HepG2 (cell line): Measurements from ENCODE around the gene SLC2A10. TPM values are rescaled to one million over a fixed set of nuclear protein-coding genes. Genes with fewer than 3 reads are reported as not detected.

Experiments
- CENPT ChIP-seq: sonication (generic); formaldehyde crosslinking; IDR thresholded peaks from 2 replicates; pipeline ENCODE4 v1.8.0; 2022; ENCODE audit warnings: low read depth, mild to moderate bottlenecking, moderate library complexity, missing genetic modification reagents
- CTCF ChIP-seq: sonication (generic); formaldehyde crosslinking; IDR thresholded peaks from 2 replicates; pipeline ENCODE4 v1.5.0; 2020; ENCODE audit warnings: mild to moderate bottlenecking, missing genetic modification reagents, moderate library complexity
- KDM5A ChIP-seq: fragments of 200-600 bp; sonication (generic); IDR thresholded peaks from 2 replicates; pipeline ENCODE4 v1.7.0; 2018; ENCODE audit warnings: antibody characterized with exemption, mild to moderate bottlenecking, low read length, borderline replicate concordance
- NCOA2 ChIP-seq: sonication (generic); formaldehyde crosslinking; IDR thresholded peaks from 2 replicates; pipeline ENCODE4 v1.8.0; 2022; ENCODE audit warnings: inconsistent platforms
- NFKB2 ChIP-seq: sonication (generic); formaldehyde crosslinking; IDR thresholded peaks from 2 replicates; pipeline ENCODE4 v1.4.0; 2020; ENCODE audit warnings: missing genetic modification reagents, borderline replicate concordance
- NFYB ChIP-seq: sonication (generic); formaldehyde crosslinking; IDR thresholded peaks from 2 replicates; pipeline ENCODE4 v1.4.0; 2020; ENCODE audit warnings: missing genetic modification reagents
- NR2F6 ChIP-seq, 2 experiments: IDR thresholded peaks; 2 replicates each; pipeline ENCODE4 v1.6.1; 2016; ENCODE audit warnings: antibody characterized with exemption in 1 of 2, mild to moderate bottlenecking in 1 of 2
- POGK ChIP-seq: sonication (generic); formaldehyde crosslinking; conservative IDR thresholded peaks from 2 replicates; pipeline ENCODE4 v1.8.0; 2022; ENCODE audit warnings: mild to moderate bottlenecking, moderate library complexity, missing genetic modification reagents
- RBM22 ChIP-seq: fragments of 200-400 bp; formaldehyde crosslinking; optimal IDR thresholded peaks from 2 replicates; pipeline ENCODE3; 2017; ENCODE audit warnings: mild to moderate bottlenecking, low read length, moderate library complexity
- SPEN ChIP-seq: sonication (generic); formaldehyde crosslinking; IDR thresholded peaks from 2 replicates; pipeline ENCODE4 v1.5.1; 2020; ENCODE audit warnings: low read depth, mild to moderate bottlenecking, missing genetic modification reagents
- TCF7L2 ChIP-seq: IDR thresholded peaks from 2 replicates; pipeline ENCODE4 v1.6.1; 2011; ENCODE audit warnings: mild to moderate bottlenecking, low read depth, low read length, moderate library complexity
- ZBTB26 ChIP-seq: IDR thresholded peaks from 2 replicates; pipeline ENCODE4 v1.6.1; 2016; ENCODE audit warnings: missing compliant biosample characterization, missing genetic modification reagents, borderline replicate concordance
- ZEB1 ChIP-seq: IDR thresholded peaks from 2 replicates; pipeline ENCODE4 v1.6.1; 2012; ENCODE audit warnings: mild to moderate bottlenecking, low read depth, inconsistent platforms; ENCODE audit not compliant: insufficient replicate concordance
- ZFP36L1 ChIP-seq: sonication (generic); formaldehyde crosslinking; IDR thresholded peaks from 2 replicates; pipeline ENCODE4 v1.8.0; 2022; ENCODE audit warnings: mild to moderate bottlenecking, missing genetic modification reagents, moderate library complexity
- ZNF225 ChIP-seq: sonication (generic); formaldehyde crosslinking; IDR thresholded peaks from 2 replicates; pipeline ENCODE4 v1.4.0; 2020; ENCODE audit warnings: mild to moderate bottlenecking, missing genetic modification reagents
- ZNF264 ChIP-seq: sonication (generic); formaldehyde crosslinking; IDR thresholded peaks from 2 replicates; pipeline ENCODE4 v1.4.0; 2020; ENCODE audit warnings: missing genetic modification reagents
- ZNF33B ChIP-seq: sonication (generic); formaldehyde crosslinking; IDR thresholded peaks from 2 replicates; pipeline ENCODE4 v1.5.1; 2020; ENCODE audit warnings: mild to moderate bottlenecking, missing genetic modification reagents
- ZNF484 ChIP-seq: sonication (generic); formaldehyde crosslinking; IDR thresholded peaks from 2 replicates; pipeline ENCODE4 v1.5.1; 2020; ENCODE audit warnings: mild to moderate bottlenecking, low read depth, missing genetic modification reagents, borderline replicate concordance
- ZNF513 ChIP-seq: sonication (generic); formaldehyde crosslinking; conservative IDR thresholded peaks from 2 replicates; pipeline ENCODE4 v1.5.0; 2020; ENCODE audit warnings: missing genetic modification reagents
- ZNF691 ChIP-seq: sonication (generic); formaldehyde crosslinking; IDR thresholded peaks from 2 replicates; pipeline ENCODE4 v1.4.0; 2020; ENCODE audit warnings: missing genetic modification reagents, low read depth, mild to moderate bottlenecking, borderline replicate concordance
- ZNF761 ChIP-seq: sonication (generic); formaldehyde crosslinking; conservative IDR thresholded peaks from 2 replicates; pipeline ENCODE4 v1.4.0; 2020; ENCODE audit warnings: mild to moderate bottlenecking, missing genetic modification reagents
- ZNF773 ChIP-seq: sonication (generic); formaldehyde crosslinking; IDR thresholded peaks from 2 replicates; pipeline ENCODE4 v1.4.0; 2020; ENCODE audit warnings: missing genetic modification reagents, borderline replicate concordance
- polyA plus RNA-seq, 8 experiments: library from polyadenylated mRNA; depleted of rRNA in 3 of 8; stranded (reverse) in 7 of 8; unstranded in 1 of 8; fragments of >200 nt; fragmentation: Illumina TruSeq in 4 of 8; extraction: Trizol in 4 of 8; gene quantifications; 2 replicates each; pipeline versions ENCODE4 v1.2.1 to v1.2.3, GENCODE V29; 2011 to 2016; ENCODE audit warnings: low read depth in 4 of 8, missing spikeins in 1 of 8, mixed read lengths in 1 of 8; ENCODE audit not compliant: insufficient read depth in 1 of 8
- total RNA-seq, 5 experiments: library from RNA; depleted of rRNA; stranded (reverse); fragments of >200 nt; fragmentation: Illumina TruSeq; extraction: Trizol; gene quantifications; 2 replicates each; pipeline ENCODE4 v1.2.3, GENCODE V29; 2016; ENCODE audit warnings: low read depth in 1 of 5

Gene SLC2A10
- total and polyA plus RNA-seq, 2 of the 13 experiments (the other 11 are each of a cell fraction or from before 2014, with no cell fraction given) = 16.0 to 18.4 TPM

- TF ChIP-seq ZNF761 (peak; percentile 93), CENPT (CRISPR knock-in tag) (no peak), CTCF (CRISPR knock-in tag) (peak; percentile 53), ZNF773 (CRISPR knock-in tag) (no peak), NFYB (CRISPR knock-in tag) (peak; percentile 5; the same call in 1 of the 2 replicates), NFKB2 (CRISPR knock-in tag) (no peak), NCOA2 (CRISPR knock-in tag) (peak; percentile 97), RBM22 (peak; percentile 77), KDM5A (no peak; the same call in 1 of the 2 replicates), TCF7L2 (peak; percentile 62; the same call in 1 of the 2 replicates), SPEN (CRISPR knock-in tag) (peak; percentile 88), NR2F6 (IDR thresholded peaks at IDR 0.05) (peak; percentile 92), NR2F6 (CRISPR knock-in tag; IDR thresholded peaks at IDR 0.05) (peak; percentile 88), ZNF225 (CRISPR knock-in tag) (no peak), ZEB1 (peak; percentile 59), ZNF513 (no peak), POGK (CRISPR knock-in tag) (peak; percentile 91), ZBTB26 (CRISPR knock-in tag) (peak; percentile 87), ZNF264 (peak; percentile 47; the same call in 1 of the 2 replicates), ZNF484 (CRISPR knock-in tag) (no peak), ZFP36L1 (CRISPR knock-in tag) (0 out of 2 replicates have a peak, but pooled peaks have one; percentile 18), ZNF691 (CRISPR knock-in tag) (no peak; the same call in none of the 2 replicates), ZNF33B (CRISPR knock-in tag) (no peak; the same call in none of the 2 replicates)
These were observed 35.0 kb upstream of the SLC2A10 start (continued) for GRCh38 chr20:46674253-46675083.
